PC-9 (cell line): Measurements from ENCODE around the gene BAIAP2.

ENCODE experiments used
- CTCF ChIP-seq: fragments of 200-600 bp; sonication (generic); conservative IDR thresholded peaks from 2 replicates; pipeline ENCODE4 v1.6.1; 2017; ENCODE audit warnings: mixed run types, antibody characterized with exemption, mild to moderate bottlenecking, moderate library complexity
- EZH2 ChIP-seq: fragments of 200-600 bp; sonication (generic); IDR thresholded peaks from 2 replicates; pipeline ENCODE4 v1.8.0; 2017; ENCODE audit warnings: antibody characterized with exemption, low read depth

GRCh38 chr17:81062014-81062780 lies 27.2 kb downstream of the BAIAP2 start:
- TF ChIP-seq EZH2 (no peak), CTCF (no peak)
